Heart left ventricle (tissue), 13 donors: Measurements from ENCODE around the gene XPO6.

Source experiments
- POLR2A ChIP-seq, 2 donors: fragments of 450-650 bp; IDR thresholded peaks; one replicate each; pipeline ENCODE4 v1.6.1; 2017; ENCODE audit warnings: antibody characterized with exemption in 2 of 2, mild to moderate bottlenecking in 2 of 2, moderate library complexity in 2 of 2
- TF ChIP-seq, protein P1 (sequence below), 12 donors: fragments of 200-600 bp; sonication (generic) in 4 of 12; IDR thresholded peaks; one replicate each; pipeline versions ENCODE4 v1.5.0 to v1.8.0; 2018 to 2022; ENCODE audit warnings: antibody characterized with exemption in 12 of 12, mild to moderate bottlenecking in 5 of 12
- donor health status: ischemic (EF 13 %, LVEDD 7.1; RV severe dilation, severe dysfunction).
- donor health status: DM: no; HTN: yes; CAD: no.
- donor health status: DM: no; HTN: no; CAD: no.
- donor health status: ischemic (EF 25% LVEDD 6.9; RV normal size, moderate dysfunction).
- donor health status: ischemic (EF 25% LVEDD 5.7; RV mildly dilated, moderate dysfunction).
- donor health status: ischemic (EF 35%, LVEDD 5.7; RV mildly dilated, moderate dysfunction).
- donor health status: nonischemic (EF 11% LVEDD 7.7; RV severe dilation, severe dysfunction).
- donor health status: DM: yes; HTN: yes; CAD: no.
- donor health status: PGD.
- donor health status: ischemic (EF 29% LVEDD 5.4; RV normal size, mild dysfunction).
- donor health status: nonischemic (EF 23%, LVEDD 6.1; RV moderate dilation, normal function).

DNA sequence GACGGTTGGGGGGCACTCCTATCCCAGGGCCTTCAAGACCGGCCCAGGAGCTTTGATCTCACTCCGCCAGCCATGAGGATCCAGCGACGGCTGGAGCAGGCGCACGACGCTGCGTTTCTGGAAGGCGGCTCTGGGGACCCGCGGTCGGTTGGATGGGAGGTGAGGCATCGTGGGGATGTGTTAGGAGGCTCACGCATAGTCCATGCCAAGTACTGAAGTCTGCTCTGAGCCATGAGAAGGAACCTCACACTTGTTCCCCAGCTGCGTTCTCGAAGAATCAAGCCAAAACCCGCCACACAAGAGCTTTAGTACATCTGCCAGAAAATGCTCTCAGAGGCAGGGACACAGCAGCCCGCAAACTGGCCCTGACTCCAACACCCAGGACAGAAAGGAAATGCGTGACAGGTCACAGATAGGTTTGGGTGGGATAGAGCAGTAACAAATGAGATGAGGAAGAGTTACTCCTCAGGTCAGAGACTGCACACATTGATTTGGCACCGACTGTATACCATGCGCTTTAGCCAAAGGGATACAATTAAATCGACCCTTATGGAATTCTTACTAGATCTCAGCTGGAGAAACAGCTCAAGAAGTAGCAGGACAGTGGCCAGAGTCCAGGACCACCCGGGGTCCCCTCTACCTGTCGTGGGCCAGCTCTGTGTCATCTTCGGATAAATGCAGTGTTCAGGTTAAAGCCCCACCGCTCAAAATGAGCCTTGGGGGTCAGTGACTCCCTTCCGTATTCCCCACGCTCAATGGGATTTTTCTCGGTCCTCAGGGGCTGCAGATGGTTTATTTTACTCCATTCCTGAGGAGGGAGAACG lies 141.6 kb downstream of the XPO6 start:
- TF ChIP-seq POLR2A (IDR thresholded peaks at IDR 0.05), result no peak
- TF ChIP-seq, protein P1, sequence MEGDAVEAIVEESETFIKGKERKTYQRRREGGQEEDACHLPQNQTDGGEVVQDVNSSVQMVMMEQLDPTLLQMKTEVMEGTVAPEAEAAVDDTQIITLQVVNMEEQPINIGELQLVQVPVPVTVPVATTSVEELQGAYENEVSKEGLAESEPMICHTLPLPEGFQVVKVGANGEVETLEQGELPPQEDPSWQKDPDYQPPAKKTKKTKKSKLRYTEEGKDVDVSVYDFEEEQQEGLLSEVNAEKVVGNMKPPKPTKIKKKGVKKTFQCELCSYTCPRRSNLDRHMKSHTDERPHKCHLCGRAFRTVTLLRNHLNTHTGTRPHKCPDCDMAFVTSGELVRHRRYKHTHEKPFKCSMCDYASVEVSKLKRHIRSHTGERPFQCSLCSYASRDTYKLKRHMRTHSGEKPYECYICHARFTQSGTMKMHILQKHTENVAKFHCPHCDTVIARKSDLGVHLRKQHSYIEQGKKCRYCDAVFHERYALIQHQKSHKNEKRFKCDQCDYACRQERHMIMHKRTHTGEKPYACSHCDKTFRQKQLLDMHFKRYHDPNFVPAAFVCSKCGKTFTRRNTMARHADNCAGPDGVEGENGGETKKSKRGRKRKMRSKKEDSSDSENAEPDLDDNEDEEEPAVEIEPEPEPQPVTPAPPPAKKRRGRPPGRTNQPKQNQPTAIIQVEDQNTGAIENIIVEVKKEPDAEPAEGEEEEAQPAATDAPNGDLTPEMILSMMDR (IDR thresholded peaks at IDR 0.05), result no peak
